WTC11 (cell line): ENCODE results near the gene RPS3. TPM values are rescaled to one million over a fixed set of nuclear protein-coding genes. Genes with fewer than 3 reads are reported as not detected.

Source experiments
- ATAC-seq: fragments of 200-7000 bp; cut with Tn5 transposase; 2 replicates; pipeline ENCODE4 v1.10.0; 2021; ENCODE audit warnings: mild to moderate bottlenecking, moderate library complexity
- CTCF ChIA-PET: fragments of 300-600 bp; sonication (Branson Sonifier 250); formaldehyde crosslinking; loops from one replicate; lab custom pipeline; 2021; ENCODE audit warnings: antibody characterized with exemption; lab: Charles Lee
- POLR2A ChIA-PET: fragments of 350-600 bp; sonication (Branson Sonifier 250); formaldehyde crosslinking; loops from one replicate; lab custom pipeline; 2021; ENCODE audit warnings: antibody characterized with exemption; lab: Charles Lee
- DNase-seq: peaks from one replicate; pipeline ENCODE4 v3.0.0; 2021; ENCODE audit warnings: low spot score
- H3K27ac Mint-ChIP-seq: 2 replicates; pipeline ENCODE4 v1.8.0; 2021; ENCODE audit warnings: mixed read lengths
- H3K27me3 Mint-ChIP-seq: 2 replicates; pipeline ENCODE4 v1.8.0; 2021; ENCODE audit warnings: low read depth, mild to moderate bottlenecking, moderate library complexity, mixed read lengths
- H3K36me3 Mint-ChIP-seq: 2 replicates; pipeline ENCODE4 v1.8.0; 2021; ENCODE audit warnings: mixed read lengths
- H3K4me1 Mint-ChIP-seq: 2 replicates; pipeline ENCODE4 v1.8.0; 2022; ENCODE audit warnings: mixed read lengths
- H3K4me3 Mint-ChIP-seq: 2 replicates; pipeline ENCODE4 v1.8.0; 2021; ENCODE audit warnings: mild to moderate bottlenecking, moderate library complexity, mixed read lengths
- H3K9me3 Mint-ChIP-seq: 2 replicates; pipeline ENCODE4 v1.8.0; 2021; ENCODE audit warnings: mixed read lengths
- AFF4 ChIP-seq: sonication (generic); formaldehyde crosslinking; IDR thresholded peaks from 2 replicates; pipeline ENCODE4 v1.8.1; 2023; ENCODE audit warnings: mild to moderate bottlenecking, missing genetic modification reagents, borderline replicate concordance
- ARID4B ChIP-seq: sonication (generic); formaldehyde crosslinking; IDR thresholded peaks from 2 replicates; pipeline ENCODE4 v1.8.0; 2023; ENCODE audit warnings: missing genetic modification reagents, mild to moderate bottlenecking, borderline replicate concordance
- ATF2 ChIP-seq: sonication (generic); formaldehyde crosslinking; IDR thresholded peaks from 2 replicates; pipeline ENCODE4 v1.8.1; 2022; ENCODE audit warnings: low read depth, missing genetic modification reagents, borderline replicate concordance
- CBFB ChIP-seq: sonication (generic); formaldehyde crosslinking; IDR thresholded peaks from 2 replicates; pipeline ENCODE4 v1.8.1; 2022; ENCODE audit warnings: mild to moderate bottlenecking, low read depth, missing genetic modification reagents
- CREB1 ChIP-seq: sonication (generic); formaldehyde crosslinking; IDR thresholded peaks from 2 replicates; pipeline ENCODE4 v1.8.0; 2023; ENCODE audit warnings: mild to moderate bottlenecking, missing genetic modification reagents
- CREM ChIP-seq: sonication (generic); formaldehyde crosslinking; IDR thresholded peaks from 2 replicates; pipeline ENCODE4 v1.8.1; 2022; ENCODE audit warnings: mild to moderate bottlenecking, missing genetic modification reagents, moderate library complexity
- CTCF ChIP-seq: fragments of 200-600 bp; IDR thresholded peaks from 2 replicates; pipeline ENCODE4 v1.8.0; 2022; ENCODE audit warnings: antibody characterized with exemption
- FOXJ3 ChIP-seq: sonication (generic); formaldehyde crosslinking; IDR thresholded peaks from 2 replicates; pipeline ENCODE4 v1.9.0; 2021; ENCODE audit warnings: missing genetic modification reagents, mild to moderate bottlenecking, borderline replicate concordance
- GABPB1 ChIP-seq: sonication (generic); formaldehyde crosslinking; IDR thresholded peaks from 2 replicates; pipeline ENCODE4 v1.8.1; 2023; ENCODE audit warnings: mild to moderate bottlenecking, missing genetic modification reagents
- HMGA2 ChIP-seq: fragments of 250-450 bp; sonication (Bioruptor Pico); IDR thresholded peaks from 2 replicates; pipeline ENCODE4 v1.4.0; 2021; ENCODE audit warnings: mild to moderate bottlenecking, moderate library complexity
- IRF2 ChIP-seq: sonication (generic); formaldehyde crosslinking; IDR thresholded peaks from 2 replicates; pipeline ENCODE4 v1.8.0; 2022; ENCODE audit warnings: low read depth, missing genetic modification reagents, borderline replicate concordance
- KAT7 ChIP-seq: sonication (generic); formaldehyde crosslinking; IDR thresholded peaks from 2 replicates; pipeline ENCODE4 v1.8.1; 2023; ENCODE audit warnings: missing genetic modification reagents, mild to moderate bottlenecking, borderline replicate concordance
- MAX ChIP-seq: sonication (generic); formaldehyde crosslinking; IDR thresholded peaks from 2 replicates; pipeline ENCODE4 v1.8.0; 2022; ENCODE audit warnings: mild to moderate bottlenecking, missing genetic modification reagents
- SMAD3 ChIP-seq: sonication (generic); formaldehyde crosslinking; IDR thresholded peaks from 2 replicates; pipeline ENCODE4 v1.8.0; 2022; ENCODE audit warnings: missing genetic modification reagents, mild to moderate bottlenecking, borderline replicate concordance
- SP1 ChIP-seq: sonication (generic); formaldehyde crosslinking; conservative IDR thresholded peaks from 2 replicates; pipeline ENCODE4 v1.8.1; 2022; ENCODE audit warnings: missing genetic modification reagents
- TEAD1 ChIP-seq: sonication (generic); formaldehyde crosslinking; IDR thresholded peaks from 2 replicates; pipeline ENCODE4 v1.8.0; 2022; ENCODE audit warnings: mild to moderate bottlenecking, missing genetic modification reagents
- ZMAT4 ChIP-seq: fragments of 250-450 bp; sonication (Bioruptor Pico); IDR thresholded peaks from 2 replicates; pipeline ENCODE4 v1.9.0; 2021; ENCODE audit warnings: mild to moderate bottlenecking
- ZNF121 ChIP-seq: sonication (generic); formaldehyde crosslinking; IDR thresholded peaks from 2 replicates; pipeline ENCODE4 v1.8.0; 2023; ENCODE audit warnings: missing genetic modification reagents
- ZNF219 ChIP-seq: sonication (generic); formaldehyde crosslinking; IDR thresholded peaks from 2 replicates; pipeline ENCODE4 v1.8.0; 2023; ENCODE audit warnings: missing genetic modification reagents, mild to moderate bottlenecking, borderline replicate concordance
- ZNF232 ChIP-seq: sonication (generic); formaldehyde crosslinking; IDR thresholded peaks from 2 replicates; pipeline ENCODE4 v1.8.0; 2022; ENCODE audit warnings: mild to moderate bottlenecking, missing genetic modification reagents
- ZNF263 ChIP-seq: sonication (generic); formaldehyde crosslinking; IDR thresholded peaks from 2 replicates; pipeline ENCODE4 v1.8.1; 2022; ENCODE audit warnings: low read depth, mild to moderate bottlenecking, moderate library complexity, missing genetic modification reagents
- ZNF416 ChIP-seq: fragments of 250-450 bp; sonication (Bioruptor Pico); IDR thresholded peaks from 2 replicates; pipeline ENCODE4 v1.9.0; 2021; ENCODE audit warnings: mild to moderate bottlenecking, inconsistent platforms
- total RNA-seq: library from RNA; stranded (reverse); gene quantifications from 3 replicates; pipeline ENCODE4 v1.2.3, GENCODE V29; 2021

The RPS3 gene
- total RNA-seq, 1 experiment from 2014 or later: 3,967 TPM

GRCh38 chr11:75421902-75422247 is 22.6 kb downstream of the RPS3 start:
- no peaks in the 10 kb centered on the region for H3K9me3 Mint-ChIP-seq
- H3K4me3 Mint-ChIP-seq: no peak overlapping the region
- peaks cover 12% of the 10 kb centered on the region for H3K27me3 Mint-ChIP-seq
- DNase-seq (no peak), ATAC-seq (no peak)
- H3K4me1 Mint-ChIP-seq: peaks cover 13% of the 10 kb centered on the region
- TF ChIP-seq TEAD1 (CRISPR knock-in tag) (no peak), ZMAT4 (CRISPR knock-in tag) (no peak), ZNF232 (CRISPR knock-in tag) (no peak), CREM (CRISPR knock-in tag) (no peak), ZNF263 (CRISPR knock-in tag) (no peak), ZNF219 (CRISPR knock-in tag) (no peak), SMAD3 (CRISPR knock-in tag) (no peak), FOXJ3 (no peak), IRF2 (CRISPR knock-in tag) (no peak), GABPB1 (CRISPR knock-in tag) (no peak), ZNF416 (CRISPR knock-in tag) (no peak), HMGA2 (CRISPR knock-in tag) (no peak), KAT7 (CRISPR knock-in tag) (no peak), ZNF121 (CRISPR knock-in tag) (no peak), CTCF (no peak), CREB1 (no peak), ARID4B (CRISPR knock-in tag) (no peak), CBFB (CRISPR knock-in tag) (no peak)
- peaks cover 23% of the 10 kb centered on the region for H3K36me3 Mint-ChIP-seq
- CTCF ChIA-PET: interaction anchor here (0.9 to 1.3 kb wide), 2 partner anchors 10 to 142 kb away, joined by 3 to 5 read pairs; no protein-coding TSS in a partner anchor
- POLR2A ChIA-PET: no interaction called here
- no peak overlapping the region for H3K27ac Mint-ChIP-seq

- Mint-ChIP-seq H3K27me3 (peaks cover 18% of the 10 kb centered on the region), H3K36me3 (peaks cover 21% of the 10 kb centered on the region), H3K27ac (no peak overlapping the region), H3K4me3 (no peak overlapping the region), H3K4me1 (peaks cover 14% of the 10 kb centered on the region), H3K9me3 (no peaks in the 10 kb centered on the region)
- DNase-seq (no peak), ATAC-seq (no peak)
- ChIA-PET POLR2A (no interaction called here), CTCF (interaction anchor here (0.6 to 1.3 kb wide), 5 partner anchors 10 to 142 kb away, joined by 3 to 5 read pairs (median 3); no protein-coding TSS in a partner anchor)
- TF ChIP-seq AFF4 (CRISPR knock-in tag) (no peak), MAX (CRISPR knock-in tag) (no peak), SP1 (CRISPR knock-in tag) (no peak), ZNF232 (CRISPR knock-in tag) (no peak), ATF2 (CRISPR knock-in tag) (no peak)
Observed at GRCh38 chr11:75422248-75423231, 23.2 kb downstream of the RPS3 start.
